HEK293 (cell line): ENCODE measurements around the gene DDB1.

Experiments
- CTCF ChIA-PET: fragments of 350-600 bp; formaldehyde crosslinking; extraction: SDS; loops from one replicate; lab custom pipeline; 2021; ENCODE audit warnings: antibody characterized with exemption; lab: Yijun Ruan, JAX
- POLR2A ChIA-PET: fragments of 300-600 bp; formaldehyde crosslinking; extraction: SDS; loops from one replicate; lab custom pipeline; 2020; ENCODE audit warnings: antibody characterized with exemption, inconsistent platforms; lab: Yijun Ruan, JAX
- H3K27ac ChIP-seq: fragments of 200-500 bp; sonication (Bioruptor generic); 2 replicates; pipeline ENCODE4 v1.5.1; 2014; ENCODE audit warnings: low read depth, low read length, control low read depth, inconsistent platforms; ENCODE audit errors: extremely low read depth
- H3K36me3 ChIP-seq, 2 experiments: fragments of 200-500 bp in 1 of 2; sonication (Bioruptor generic) in 1 of 2; 1 replicate in 1 of 2; 2 replicates in 1 of 2; pipeline ENCODE4 v1.5.1; 2014 to 2017; ENCODE audit warnings: inconsistent platforms in 2 of 2, low read length in 2 of 2; ENCODE audit not compliant: control insufficient read depth in 2 of 2, insufficient read depth in 1 of 2
- H3K4me1 ChIP-seq: fragments of 200-500 bp; sonication (Bioruptor generic); 2 replicates; pipeline ENCODE4 v1.5.1; 2014; ENCODE audit warnings: mild to moderate bottlenecking, low read length, inconsistent platforms; ENCODE audit not compliant: control insufficient read depth, insufficient read depth
- H3K4me3 ChIP-seq: 2 replicates; pipeline ENCODE4 v1.5.1; 2011; ENCODE audit warnings: low read depth, mild to moderate bottlenecking, control low read depth, low read length, moderate library complexity
- H3K9me3 ChIP-seq: fragments of 200-500 bp; sonication (Bioruptor generic); 2 replicates; pipeline ENCODE4 v1.5.1; 2014; ENCODE audit warnings: low read depth, low read length, inconsistent platforms; ENCODE audit not compliant: control insufficient read depth, insufficient read depth
- HOXA7 ChIP-seq: sonication (generic); formaldehyde crosslinking; IDR thresholded peaks from 2 replicates; pipeline ENCODE4 v1.8.1; 2022; ENCODE audit warnings: missing genetic modification reagents, borderline replicate concordance
- KLF1 ChIP-seq: fragments of 450-650 bp; formaldehyde crosslinking; IDR thresholded peaks from 2 replicates; pipeline ENCODE4 v1.5.1; 2016; ENCODE audit warnings: missing biosample characterization, missing genetic modification characterization
- KLF8 ChIP-seq: fragments of 450-650 bp; formaldehyde crosslinking; IDR thresholded peaks from 2 replicates; pipeline ENCODE4 v1.5.1; 2016; ENCODE audit warnings: missing biosample characterization, missing genetic modification characterization
- KLF9 ChIP-seq: fragments of 450-650 bp; formaldehyde crosslinking; IDR thresholded peaks from 2 replicates; pipeline ENCODE4 v1.5.1; 2016; ENCODE audit warnings: missing biosample characterization, missing genetic modification characterization, low read depth
- PRDM1 ChIP-seq: fragments of 450-650 bp; formaldehyde crosslinking; IDR thresholded peaks from 2 replicates; pipeline ENCODE4; 2016; ENCODE audit warnings: missing biosample characterization, missing genetic modification characterization
- SP2 ChIP-seq: fragments of 450-650 bp; formaldehyde crosslinking; IDR thresholded peaks from 2 replicates; pipeline ENCODE4 v1.5.1; 2016; ENCODE audit warnings: missing biosample characterization, missing genetic modification characterization
- SP7 ChIP-seq: fragments of 450-650 bp; formaldehyde crosslinking; IDR thresholded peaks from 2 replicates; pipeline ENCODE4 v1.5.1; 2016; ENCODE audit warnings: missing biosample characterization, missing genetic modification characterization
- TCF7L2 ChIP-seq: IDR thresholded peaks from 2 replicates; pipeline ENCODE4 v1.6.1; 2011; ENCODE audit warnings: low read depth, mild to moderate bottlenecking, inconsistent platforms, low read length, moderate library complexity, borderline replicate concordance
- ZBTB11 ChIP-seq: fragments of 450-650 bp; formaldehyde crosslinking; conservative IDR thresholded peaks from 2 replicates; pipeline ENCODE4 v1.5.1; 2016; ENCODE audit warnings: low read depth, missing biosample characterization, missing genetic modification characterization
- ZBTB49 ChIP-seq: fragments of 450-650 bp; formaldehyde crosslinking; IDR thresholded peaks from 2 replicates; pipeline ENCODE4 v1.5.1; 2016; ENCODE audit warnings: missing biosample characterization, missing genetic modification characterization, low read depth
- ZIC2 ChIP-seq: fragments of 450-650 bp; formaldehyde crosslinking; IDR thresholded peaks from 2 replicates; pipeline ENCODE4 v1.5.1; 2016; ENCODE audit warnings: missing biosample characterization, missing genetic modification characterization
- ZNF133 ChIP-seq: fragments of 450-650 bp; formaldehyde crosslinking; IDR thresholded peaks from 2 replicates; pipeline ENCODE4 v1.5.1; 2016; ENCODE audit warnings: missing biosample characterization, missing genetic modification characterization
- ZNF138 ChIP-seq: fragments of 450-650 bp; formaldehyde crosslinking; IDR thresholded peaks from 2 replicates; pipeline ENCODE4 v1.5.1; 2016; ENCODE audit warnings: missing biosample characterization, missing genetic modification characterization, borderline replicate concordance
- ZNF311 ChIP-seq: fragments of 450-650 bp; formaldehyde crosslinking; IDR thresholded peaks from 2 replicates; pipeline ENCODE4 v1.5.1; 2017; ENCODE audit warnings: missing biosample characterization, missing genetic modification characterization, borderline replicate concordance
- ZNF324 ChIP-seq: fragments of 450-650 bp; formaldehyde crosslinking; IDR thresholded peaks from 2 replicates; pipeline ENCODE4 v1.5.1; 2016; ENCODE audit warnings: missing biosample characterization, missing genetic modification characterization
- ZNF449 ChIP-seq: fragments of 450-650 bp; formaldehyde crosslinking; IDR thresholded peaks from 2 replicates; pipeline ENCODE4 v1.5.1; 2017; ENCODE audit warnings: missing biosample characterization, mild to moderate bottlenecking, missing genetic modification characterization, moderate library complexity
- ZNF488 ChIP-seq: fragments of 450-650 bp; formaldehyde crosslinking; IDR thresholded peaks from 2 replicates; pipeline ENCODE4 v1.5.1; 2016; ENCODE audit warnings: missing biosample characterization, missing genetic modification characterization
- ZNF530 ChIP-seq: fragments of 450-650 bp; formaldehyde crosslinking; IDR thresholded peaks from 2 replicates; pipeline ENCODE4 v1.5.1; 2016; ENCODE audit warnings: low read depth, missing biosample characterization, missing genetic modification characterization
- ZNF558 ChIP-seq: fragments of 450-650 bp; formaldehyde crosslinking; IDR thresholded peaks from 2 replicates; pipeline ENCODE4 v1.5.1; 2016; ENCODE audit warnings: missing biosample characterization, missing genetic modification characterization
- ZNF830 ChIP-seq: fragments of 450-650 bp; IDR thresholded peaks from 2 replicates; pipeline ENCODE4 v1.5.0; 2018; ENCODE audit warnings: missing biosample characterization, missing genetic modification characterization, low read depth, mild to moderate bottlenecking, moderate library complexity
- ZNF843 ChIP-seq: fragments of 450-650 bp; formaldehyde crosslinking; IDR thresholded peaks from 2 replicates; pipeline ENCODE4 v1.5.1; 2016; ENCODE audit warnings: missing biosample characterization, missing genetic modification characterization

The DDB1 gene

GRCh38 chr11:61281581-61282250 lies 51.2 kb downstream of the DDB1 start (continued):
- TF ChIP-seq KLF9 (tag by site-specific recombination) = peak; percentile 91
- TF ChIP-seq ZNF138 (tag by site-specific recombination) = no peak
- TF ChIP-seq ZNF449 (tag by site-specific recombination) = no peak
- peak; percentile 65 for TF ChIP-seq KLF1
- TF ChIP-seq ZNF843 (tag by site-specific recombination) = no peak
- no peak for TF ChIP-seq ZNF558 (tag by site-specific recombination)
- no peak for TF ChIP-seq SP7 (tag by site-specific recombination)
- TF ChIP-seq KLF8 (tag by site-specific recombination) = peak; percentile 50; the same call in 1 of the 2 replicates
- TF ChIP-seq SP2 (tag by site-specific recombination) = peak; percentile 20
- no peak for TF ChIP-seq ZIC2 (tag by site-specific recombination)

- Histone ChIP-seq H3K9me3 (no peaks in the 10 kb centered on the region), H3K27ac (no peak overlapping the region), H3K4me1 (no peaks in the 10 kb centered on the region), H3K36me3 (peaks cover 0 to 42% of the 10 kb centered on the region in 2 experiments; a peak in 1 of 3 replicates), H3K4me3 (no peak overlapping the region)
- ChIA-PET POLR2A (interaction anchor here (1.0 kb wide), 1 partner anchor 22 kb away, joined by 3 read pairs; no protein-coding TSS in a partner anchor), CTCF (interaction anchor here (1.3 to 1.7 kb wide), 2 partner anchors 27 to 104 kb away, joined by 3 to 7 read pairs; no protein-coding TSS in a partner anchor)
- TF ChIP-seq ZBTB11 (tag by site-specific recombination) (no peak), PRDM1 (tag by site-specific recombination) (0 out of 2 replicates have a peak, but pooled peaks have one; percentile 21)
Observed at GRCh38 chr11:61280883-61281580, 51.9 kb downstream of the DDB1 start.

GRCh38 chr11:61279934-61280659 lies 52.8 kb downstream of the DDB1 start:
- ChIA-PET POLR2A (no interaction called here), CTCF (interaction anchor here (0.6 to 1.3 kb wide), 4 partner anchors 26 to 425 kb away, joined by 3 to 4 read pairs (median 3); no protein-coding TSS in a partner anchor)
- H3K4me1 ChIP-seq = no peaks in the 10 kb centered on the region
- TF ChIP-seq ZNF530 = no peak
- TF ChIP-seq ZNF311 = no peak
- no peak for TF ChIP-seq HOXA7 (CRISPR knock-in tag)
- TF ChIP-seq ZNF324 (tag by site-specific recombination) = no peak
- TF ChIP-seq ZNF830 (tag by site-specific recombination) = no peak
- TF ChIP-seq ZNF133 (tag by site-specific recombination) = no peak
- TF ChIP-seq ZBTB49 (tag by site-specific recombination) = no peak
- no peak for TF ChIP-seq TCF7L2
- TF ChIP-seq ZNF488 (tag by site-specific recombination) = no peak
- peaks cover 0 to 38% of the 10 kb centered on the region in 2 experiments; a peak in 1 of 3 replicates for H3K36me3 ChIP-seq
- H3K27ac ChIP-seq = no peak overlapping the region
- no peaks in the 10 kb centered on the region for H3K9me3 ChIP-seq
- no peak overlapping the region for H3K4me3 ChIP-seq
